ENCODE measurements around the gene MMP28.

DNA sequence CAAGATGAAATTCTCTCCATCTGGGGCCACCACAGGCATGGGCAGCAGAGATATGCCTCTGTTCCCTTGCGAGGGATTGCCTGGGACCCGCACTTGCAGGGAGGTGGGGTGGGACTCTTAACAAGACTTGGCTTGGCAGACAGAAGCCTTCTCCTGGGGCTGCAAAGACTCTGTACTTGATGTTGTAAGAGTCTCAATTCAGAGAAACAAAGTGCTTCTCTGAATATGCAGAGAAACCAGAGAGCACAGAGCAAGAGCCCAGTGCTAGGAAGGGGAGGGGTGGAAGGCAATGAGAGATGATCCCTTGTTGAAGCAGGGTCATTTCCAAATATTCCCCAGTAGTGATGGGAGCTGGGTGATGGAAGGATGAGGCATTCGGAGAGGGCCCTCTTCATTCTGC lies 2.2 kb downstream of the MMP28 start:
- TF ChIP-seq CTCF (IDR thresholded peaks at IDR 0.05), result no peak
- TF ChIP-seq POLR2A (IDR thresholded peaks at IDR 0.05), result no peak
